ENCODE measurements around the gene PHF21B. TPM values are rescaled to one million over a fixed set of nuclear protein-coding genes. Genes with fewer than 3 reads are reported as not detected.

PHF21B gene
- total RNA-seq, 1 experiment from 2014 or later = not detected

GRCh38 chr22:44894321-44894720 lies 115.5 kb downstream of the PHF21B start:
- DNase-seq (ENCODE audit: low read depth) = no peak

GRCh38 chr22:44893731-44894080 lies 116.1 kb downstream of the PHF21B start:
- DNase-seq (ENCODE audit: low read depth) = no peak

- DNase-seq (ENCODE audit: low read depth) = no peak
These were observed 116.7 kb downstream of the PHF21B start for GRCh38 chr22:44892803-44893730.

- DNase-seq (ENCODE audit: low read depth) = no peak
These were observed 117.6 kb downstream of the PHF21B start for GRCh38 chr22:44892243-44892642.

GRCh38 chr22:44891791-44892190 lies 118.0 kb downstream of the PHF21B start:
- no peak for DNase-seq (ENCODE audit: low read depth)

GRCh38 chr22:44891293-44891747 lies 118.5 kb downstream of the PHF21B start:
- DNase-seq (ENCODE audit: low read depth) = no peak

- no peak for DNase-seq (ENCODE audit: low read depth)
These were observed 119.2 kb downstream of the PHF21B start for GRCh38 chr22:44890416-44891292.

GRCh38 chr22:44889255-44889878 lies 120.4 kb downstream of the PHF21B start:
- no peak for DNase-seq (ENCODE audit: low read depth)

- no peak for DNase-seq (ENCODE audit: low read depth)
These were observed 121.1 kb downstream of the PHF21B start for GRCh38 chr22:44888491-44889254.

- no peak for DNase-seq (ENCODE audit: low read depth)
These were observed 121.9 kb downstream of the PHF21B start for GRCh38 chr22:44887941-44888366.

GRCh38 chr22:44885806-44886360 lies 123.9 kb downstream of the PHF21B start:
- no peak for DNase-seq (ENCODE audit: low read depth)

GRCh38 chr22:44884968-44885805 lies 124.6 kb downstream of the PHF21B start:
- DNase-seq (ENCODE audit: low read depth) = peak; percentile 14

- no peak for DNase-seq (ENCODE audit: low read depth)
These were observed 125.2 kb downstream of the PHF21B start for GRCh38 chr22:44884562-44884961.

- DNase-seq (ENCODE audit: low read depth) = no peak
These were observed 126.8 kb downstream of the PHF21B start for GRCh38 chr22:44883011-44883421.

GRCh38 chr22:44882226-44882905 lies 127.4 kb downstream of the PHF21B start:
- DNase-seq (ENCODE audit: low read depth) = no peak

- DNase-seq (ENCODE audit: low read depth) = no peak
These were observed 128.2 kb downstream of the PHF21B start for GRCh38 chr22:44881624-44882023.

GRCh38 chr22:44880610-44881290 lies 129.1 kb downstream of the PHF21B start:
- DNase-seq (ENCODE audit: low read depth) = no peak

- no peak for DNase-seq (ENCODE audit: low read depth)
These were observed 130.5 kb downstream of the PHF21B start for GRCh38 chr22:44879301-44879680.
